Neural cell (in vitro differentiated cells): ENCODE data around the gene FAM161B. TPM values are rescaled to one million over a fixed set of nuclear protein-coding genes. Genes with fewer than 3 reads are reported as not detected.
"Not testable (repeated sequence)": the region's sequence is repeated elsewhere in the genome, so short reads cannot be mapped to it uniquely, and the experiment has no call there.

ENCODE experiments used
- H2AFZ ChIP-seq: fragments of 200-600, 300-800 bp; sonication (generic), shearing (Covaris generic); 2 replicates; pipeline ENCODE4 v1.6.0; 2014; ENCODE audit warnings: low read depth, mild to moderate bottlenecking, antibody characterized with exemption, low read length, moderate library complexity
- H3F3A ChIP-seq: fragments of 200-600 bp; shearing (Covaris generic); 2 replicates; pipeline ENCODE4 v1.6.1; 2016; ENCODE audit warnings: mild to moderate bottlenecking, moderate library complexity, mixed read lengths, antibody characterized with exemption, low read length; ENCODE audit not compliant: insufficient read depth, poor library complexity, severe bottlenecking
- H3K27ac ChIP-seq: fragments of 200-600, 300-800 bp; sonication (generic), shearing (Covaris generic); 2 replicates; pipeline ENCODE4 v1.5.1; 2014; ENCODE audit warnings: mild to moderate bottlenecking, low read length, moderate library complexity
- H3K27me3 ChIP-seq: fragments of 300-800, 200-600 bp; sonication (generic), shearing (Covaris generic); 2 replicates; pipeline ENCODE4 v1.6.0; 2014; ENCODE audit warnings: mild to moderate bottlenecking, low read depth, low read length, moderate library complexity; ENCODE audit not compliant: insufficient read depth
- H3K36me3 ChIP-seq: fragments of 300-800, 200-600 bp; sonication (generic), shearing (Covaris generic); 2 replicates; pipeline ENCODE4 v1.5.1; 2014; ENCODE audit warnings: mild to moderate bottlenecking, antibody characterized with exemption, low read length, moderate library complexity; ENCODE audit not compliant: insufficient read depth
- H3K4me2 ChIP-seq: fragments of 300-800, 200-600 bp; sonication (generic), shearing (Covaris generic); 2 replicates; pipeline ENCODE4 v1.6.0; 2014; ENCODE audit warnings: mild to moderate bottlenecking, low read length
- H3K4me3 ChIP-seq: fragments of 300-800, 200-600 bp; sonication (generic), shearing (Covaris generic); 2 replicates; pipeline ENCODE4 v1.5.1; 2014; ENCODE audit warnings: mild to moderate bottlenecking, low read length, moderate library complexity
- H3K79me2 ChIP-seq: fragments of 200-600 bp; shearing (Covaris generic); replicated peaks from 2 replicates; pipeline ENCODE4 v1.6.0; 2014; ENCODE audit warnings: mild to moderate bottlenecking, low read length, moderate library complexity; ENCODE audit not compliant: insufficient read depth
- H3K9ac ChIP-seq: fragments of 300-800, 200-600 bp; sonication (generic), shearing (Covaris generic); 2 replicates; pipeline ENCODE4 v1.6.1; 2016; ENCODE audit warnings: mild to moderate bottlenecking, low read length, mixed read lengths
- H3K9me2 ChIP-seq: fragments of 200-600 bp; shearing (Covaris generic); 2 replicates; pipeline ENCODE4 v1.6.1; 2016; ENCODE audit warnings: mild to moderate bottlenecking, low read length, mixed read lengths; ENCODE audit not compliant: insufficient read depth
- H3K9me3 ChIP-seq: fragments of 200-600, 300-800 bp; sonication (generic), shearing (Covaris generic); 2 replicates; pipeline ENCODE4 v1.6.1; 2016; ENCODE audit warnings: mild to moderate bottlenecking, mixed run types, low read length, moderate library complexity, mixed read lengths
- H4K20me1 ChIP-seq: fragments of 200-600 bp; shearing (Covaris generic); 2 replicates; pipeline ENCODE4 v1.6.1; 2016; ENCODE audit warnings: mild to moderate bottlenecking, mixed run types; ENCODE audit not compliant: insufficient read depth
- EP300 ChIP-seq: fragments of 450-650 bp; conservative IDR thresholded peaks from 2 replicates; pipeline ENCODE4 v1.6.1; 2014; ENCODE audit warnings: antibody characterized with exemption, mild to moderate bottlenecking, moderate library complexity; ENCODE audit not compliant: poor library complexity, severe bottlenecking
- MXI1 ChIP-seq: fragments of 450-650 bp; conservative IDR thresholded peaks from 2 replicates; pipeline ENCODE4 v1.6.1; 2014; ENCODE audit warnings: antibody characterized with exemption, mild to moderate bottlenecking; ENCODE audit not compliant: poor library complexity, severe bottlenecking
- POLR2AphosphoS5 ChIP-seq: IDR thresholded peaks from 2 replicates; pipeline ENCODE4 v1.6.1; 2012
- RAD21 ChIP-seq: fragments of 450-650 bp; conservative IDR thresholded peaks from 2 replicates; pipeline ENCODE4 v1.6.1; 2014; ENCODE audit warnings: antibody characterized with exemption, mild to moderate bottlenecking, moderate library complexity
- REST ChIP-seq: IDR thresholded peaks from 2 replicates; pipeline ENCODE4 v1.6.1; 2012; ENCODE audit warnings: borderline replicate concordance
- SMC3 ChIP-seq: fragments of 450-650 bp; conservative IDR thresholded peaks from 2 replicates; pipeline ENCODE4 v1.6.1; 2014; ENCODE audit warnings: antibody characterized with exemption, mild to moderate bottlenecking, moderate library complexity; ENCODE audit not compliant: poor library complexity
- TAF1 ChIP-seq: IDR thresholded peaks from 2 replicates; pipeline ENCODE4 v1.6.1; 2012; ENCODE audit warnings: low read depth
- polyA plus RNA-seq: library from polyadenylated mRNA; depleted of rRNA; stranded (reverse); fragments of >200 nt; gene quantifications from 2 replicates; pipeline ENCODE4 v1.2.3, GENCODE V29; 2014
- TF ChIP-seq, protein P1 (sequence below): fragments of 450-650 bp; IDR thresholded peaks from 2 replicates; pipeline ENCODE4 v1.5.1; 2014; ENCODE audit warnings: antibody characterized with exemption, mild to moderate bottlenecking, moderate library complexity; ENCODE audit not compliant: poor library complexity, severe bottlenecking

FAM161B gene
- polyA plus RNA-seq, 1 donor from 2014 or later: 12.2 TPM

GRCh38 chr14:73991092-73991491 lies 41.2 kb upstream of the FAM161B start:
- Histone ChIP-seq H3K4me3 (no peak overlapping the region), H4K20me1 (no peaks in the 10 kb centered on the region), H3K27ac (no peak overlapping the region), H3F3A (no peaks in the 10 kb centered on the region), H3K79me2 (no peaks in the 10 kb centered on the region), H3K36me3 (no peaks in the 10 kb centered on the region), H3K4me2 (no peak overlapping the region), H2AFZ (no peak overlapping the region), H3K9me2 (no peaks in the 10 kb centered on the region), H3K27me3 (no peaks in the 10 kb centered on the region), H3K9ac (no peak overlapping the region), H3K9me3 (no peaks in the 10 kb centered on the region)
- no peak for TF ChIP-seq MXI1

DNA sequence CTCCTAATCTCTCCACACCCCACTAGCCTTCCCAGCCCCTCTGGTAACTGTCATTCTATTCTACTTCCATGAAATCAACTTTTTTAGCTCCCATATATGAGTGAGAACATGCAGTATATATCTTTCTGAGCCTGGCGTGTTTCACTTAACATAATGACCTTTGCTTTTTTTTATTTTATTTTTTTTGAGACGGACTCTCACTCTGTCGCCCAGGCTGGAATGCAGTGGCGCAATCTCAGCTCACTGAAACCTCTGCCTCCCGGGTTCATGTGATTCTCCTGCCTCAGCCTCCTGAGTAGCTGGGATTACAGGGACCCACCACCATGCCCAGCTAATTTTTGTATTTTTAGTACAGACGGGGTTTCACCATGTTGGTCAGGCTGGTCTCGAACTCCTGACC lies 38.8 kb upstream of the FAM161B start:
- not testable (repeated sequence) for H4K20me1 ChIP-seq, H3K36me3 ChIP-seq, H3K9me2 ChIP-seq, H3K79me2 ChIP-seq, H3K27me3 ChIP-seq, H3K4me3 ChIP-seq, H3K9me3 ChIP-seq, H3K27ac ChIP-seq, H3K9ac ChIP-seq, H3K4me2 ChIP-seq, H3F3A ChIP-seq, H2AFZ ChIP-seq

DNA sequence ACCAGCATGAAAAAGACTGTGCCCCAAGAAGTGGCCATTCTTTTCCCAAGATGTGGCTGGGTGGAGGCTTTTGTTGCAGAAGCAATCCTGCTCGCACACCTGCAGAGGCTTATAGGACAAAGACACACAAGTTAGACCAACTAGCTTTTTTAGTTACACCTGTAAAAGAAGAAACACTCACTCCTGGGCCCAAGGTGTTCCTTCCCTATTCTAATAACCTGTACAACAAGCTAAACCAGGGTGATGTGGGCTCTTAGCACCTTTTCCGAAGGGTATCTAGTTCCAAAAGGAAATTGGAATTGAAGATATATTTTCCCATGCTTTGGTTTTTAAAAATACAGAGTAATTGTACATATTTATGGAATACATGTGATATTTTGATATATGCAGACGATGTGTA lies 38.2 kb upstream of the FAM161B start:
- no peak for TF ChIP-seq TAF1
- TF ChIP-seq EP300: no peak
- no peak for TF ChIP-seq MXI1
- no peak for TF ChIP-seq SMC3
- TF ChIP-seq, protein P1, sequence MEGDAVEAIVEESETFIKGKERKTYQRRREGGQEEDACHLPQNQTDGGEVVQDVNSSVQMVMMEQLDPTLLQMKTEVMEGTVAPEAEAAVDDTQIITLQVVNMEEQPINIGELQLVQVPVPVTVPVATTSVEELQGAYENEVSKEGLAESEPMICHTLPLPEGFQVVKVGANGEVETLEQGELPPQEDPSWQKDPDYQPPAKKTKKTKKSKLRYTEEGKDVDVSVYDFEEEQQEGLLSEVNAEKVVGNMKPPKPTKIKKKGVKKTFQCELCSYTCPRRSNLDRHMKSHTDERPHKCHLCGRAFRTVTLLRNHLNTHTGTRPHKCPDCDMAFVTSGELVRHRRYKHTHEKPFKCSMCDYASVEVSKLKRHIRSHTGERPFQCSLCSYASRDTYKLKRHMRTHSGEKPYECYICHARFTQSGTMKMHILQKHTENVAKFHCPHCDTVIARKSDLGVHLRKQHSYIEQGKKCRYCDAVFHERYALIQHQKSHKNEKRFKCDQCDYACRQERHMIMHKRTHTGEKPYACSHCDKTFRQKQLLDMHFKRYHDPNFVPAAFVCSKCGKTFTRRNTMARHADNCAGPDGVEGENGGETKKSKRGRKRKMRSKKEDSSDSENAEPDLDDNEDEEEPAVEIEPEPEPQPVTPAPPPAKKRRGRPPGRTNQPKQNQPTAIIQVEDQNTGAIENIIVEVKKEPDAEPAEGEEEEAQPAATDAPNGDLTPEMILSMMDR: no peak
- TF ChIP-seq POLR2AphosphoS5: no peak
- no peak for TF ChIP-seq RAD21
- TF ChIP-seq REST: no peak
- no peaks in the 10 kb centered on the region for H3K36me3 ChIP-seq

More for the DNA sequence above, 38.2 kb upstream of the FAM161B start:
- H3K9me3 ChIP-seq: no peaks in the 10 kb centered on the region
- H3K79me2 ChIP-seq: no peaks in the 10 kb centered on the region
- H3K9me2 ChIP-seq: no peaks in the 10 kb centered on the region
- no peak overlapping the region for H3K4me2 ChIP-seq
- H3K4me3 ChIP-seq: no peak overlapping the region
- no peaks in the 10 kb centered on the region for H4K20me1 ChIP-seq
- H3K27ac ChIP-seq: no peak overlapping the region
- no peak overlapping the region for H3K9ac ChIP-seq
- H3K27me3 ChIP-seq: no peaks in the 10 kb centered on the region
- H3F3A ChIP-seq: no peaks in the 10 kb centered on the region
- no peak overlapping the region for H2AFZ ChIP-seq
